WTC11 (cell line): ENCODE results near the gene KAT7.

ENCODE experiments used
- CTCF ChIP-seq: fragments of 200-600 bp; IDR thresholded peaks from 2 replicates; pipeline ENCODE4 v1.8.0; 2022; ENCODE audit warnings: antibody characterized with exemption
- ELF4 ChIP-seq: sonication (generic); formaldehyde crosslinking; IDR thresholded peaks from 2 replicates; pipeline ENCODE4 v1.8.1; 2022; ENCODE audit warnings: low read depth, mild to moderate bottlenecking, moderate library complexity, missing genetic modification reagents
- MYBL2 ChIP-seq: sonication (generic); formaldehyde crosslinking; IDR thresholded peaks from 2 replicates; pipeline ENCODE4 v1.8.1; 2023; ENCODE audit warnings: mild to moderate bottlenecking, moderate library complexity, missing genetic modification reagents
- SMAD4 ChIP-seq: sonication (generic); formaldehyde crosslinking; IDR thresholded peaks from 2 replicates; pipeline ENCODE4 v1.8.0; 2022; ENCODE audit warnings: mild to moderate bottlenecking, missing genetic modification reagents
- ZNF121 ChIP-seq: sonication (generic); formaldehyde crosslinking; IDR thresholded peaks from 2 replicates; pipeline ENCODE4 v1.8.0; 2023; ENCODE audit warnings: missing genetic modification reagents

GRCh38 chr17:49784636-49785035 is 3.8 kb upstream of the KAT7 start:
- TF ChIP-seq ZNF121 (CRISPR knock-in tag): no peak
- no peak for TF ChIP-seq MYBL2 (CRISPR knock-in tag)
- no peak for TF ChIP-seq CTCF
- no peak for TF ChIP-seq SMAD4
- TF ChIP-seq ELF4 (CRISPR knock-in tag): no peak
